Embryonic facial prominence (tissue), 1 donor: ENCODE results near the gene PARD3.
A peak's percentile ranks its signal among the peaks of the same experiment; 100 is the strongest.

Experiments
- DNase-seq: peaks from one replicate; pipeline ENCODE4 v3.0.0-alpha.2; 2016; ENCODE audit errors: extremely low spot score

The PARD3 gene

DNA sequence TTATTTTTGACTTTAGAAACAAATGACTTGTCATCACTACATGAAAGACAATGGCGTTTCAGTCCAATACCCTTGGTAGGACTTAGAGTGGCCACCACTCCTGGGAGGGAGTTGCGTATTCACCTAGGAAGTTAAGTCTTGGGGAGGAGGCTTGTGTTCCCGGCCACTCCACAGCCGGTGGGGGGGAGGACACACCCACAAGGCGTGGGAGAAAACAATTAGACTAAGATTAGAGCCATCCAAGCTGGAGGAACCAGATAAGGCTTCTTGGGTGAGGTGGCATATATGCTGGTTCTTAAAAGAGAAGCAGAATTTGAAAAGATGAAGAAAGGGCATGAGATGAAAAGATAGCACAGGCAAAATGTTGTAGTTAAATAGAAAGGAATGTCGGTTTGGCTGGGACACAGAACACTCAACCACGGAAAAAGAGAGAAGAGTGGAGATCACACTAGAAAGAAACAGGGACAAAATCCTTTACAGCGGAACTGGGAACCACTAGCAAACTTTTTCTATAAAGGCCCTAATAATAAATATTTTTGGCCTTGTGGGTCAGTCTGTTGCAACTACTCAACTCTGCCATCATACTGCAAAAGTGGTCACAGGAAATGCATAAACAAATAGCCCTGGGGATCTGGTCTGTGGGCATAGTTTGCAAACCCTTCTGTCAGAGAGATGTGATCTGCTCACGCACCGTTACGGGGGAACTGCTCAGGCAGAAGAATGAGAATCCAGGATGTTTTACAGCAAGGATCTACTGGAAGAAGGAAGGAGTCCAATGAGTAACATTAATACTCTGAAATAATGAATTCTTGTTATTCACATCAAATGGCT lies 651.8 kb downstream of the PARD3 start:
- no peak for DNase-seq

GRCh38 chr10:34161777-34162370 lies 653.2 kb downstream of the PARD3 start:
- no peak for DNase-seq

GRCh38 chr10:34160595-34160994 lies 654.5 kb downstream of the PARD3 start:
- DNase-seq, result no peak

- no peak for DNase-seq
Measured at GRCh38 chr10:34157501-34157900, 657.6 kb downstream of the PARD3 start.

DNA sequence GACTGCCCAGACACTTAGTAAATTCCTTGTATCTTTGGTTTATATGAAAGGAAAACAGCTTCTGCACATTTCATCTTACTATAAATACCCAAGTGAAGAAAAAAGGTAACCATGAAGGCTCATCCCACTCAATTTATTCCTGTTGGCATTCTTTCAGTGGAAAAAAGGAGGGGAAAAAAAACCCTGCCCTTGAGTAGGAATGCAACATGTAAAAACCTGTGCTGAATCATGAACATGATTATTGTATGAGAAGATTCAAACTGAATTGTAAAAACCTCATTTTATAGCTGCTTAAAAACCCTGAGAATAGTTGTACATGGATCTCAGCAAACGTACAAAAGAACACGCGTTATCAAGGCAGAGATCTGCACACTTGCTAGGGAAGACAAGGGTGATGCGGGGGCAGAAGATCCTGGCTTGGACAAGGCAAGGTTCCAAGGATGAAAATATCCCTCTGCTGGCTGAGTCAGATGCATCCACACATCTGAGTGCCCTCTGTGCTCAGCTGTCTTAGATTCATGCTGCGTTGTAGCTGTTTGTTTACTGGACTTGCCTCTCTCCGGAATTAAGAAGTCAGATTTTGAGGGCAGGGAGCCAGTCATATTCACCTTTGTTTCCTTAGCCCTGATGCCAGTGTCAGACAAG lies 658.2 kb downstream of the PARD3 start:
- DNase-seq, result no peak

DNA sequence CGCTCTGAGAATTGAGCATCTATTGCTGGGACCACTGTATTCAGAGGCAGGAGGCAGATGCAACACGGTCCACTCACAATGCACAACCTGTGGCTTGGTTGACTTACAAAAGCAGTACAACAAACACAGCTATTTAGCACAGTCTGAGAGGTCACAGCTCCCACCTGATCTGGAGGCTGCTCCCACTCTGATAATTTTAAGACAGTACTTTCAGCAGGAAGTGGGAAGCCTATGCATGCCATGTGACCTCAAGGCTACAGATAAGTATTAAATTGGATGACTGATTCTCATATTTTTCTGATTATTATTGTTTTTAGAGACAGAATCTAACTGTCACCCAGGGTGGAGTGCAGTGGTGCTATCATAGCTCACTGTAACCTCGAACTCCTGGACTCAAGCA lies 659.3 kb downstream of the PARD3 start:
- no peak for DNase-seq

DNA sequence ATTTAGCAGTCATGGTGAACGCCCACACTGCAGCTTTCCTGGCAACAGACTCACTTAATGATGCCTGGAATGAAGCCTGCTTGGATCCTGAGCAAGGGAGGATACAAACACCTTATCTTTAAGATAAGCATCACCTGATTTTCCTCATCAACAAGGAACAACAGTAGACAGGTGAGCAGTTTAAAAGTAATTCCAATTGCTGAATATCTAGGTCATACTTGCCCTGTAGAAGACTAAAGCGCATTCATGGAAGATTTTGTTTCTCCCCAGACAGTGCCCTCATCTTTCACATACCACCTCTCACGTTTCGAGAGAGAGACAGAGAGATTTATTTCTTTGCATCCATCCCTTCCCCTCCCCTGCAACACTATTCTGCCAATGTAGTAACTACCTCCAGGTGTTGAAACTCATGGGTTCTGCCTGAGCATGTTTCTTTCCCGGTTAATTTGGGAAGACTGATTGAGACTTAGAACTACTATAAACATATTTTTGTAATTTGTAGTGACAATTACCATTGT lies 660.7 kb downstream of the PARD3 start:
- no peak for DNase-seq

GRCh38 chr10:34153663-34154382 lies 661.3 kb downstream of the PARD3 start:
- no peak for DNase-seq

GRCh38 chr10:34152434-34152833 lies 662.7 kb downstream of the PARD3 start:
- DNase-seq, result no peak

DNA sequence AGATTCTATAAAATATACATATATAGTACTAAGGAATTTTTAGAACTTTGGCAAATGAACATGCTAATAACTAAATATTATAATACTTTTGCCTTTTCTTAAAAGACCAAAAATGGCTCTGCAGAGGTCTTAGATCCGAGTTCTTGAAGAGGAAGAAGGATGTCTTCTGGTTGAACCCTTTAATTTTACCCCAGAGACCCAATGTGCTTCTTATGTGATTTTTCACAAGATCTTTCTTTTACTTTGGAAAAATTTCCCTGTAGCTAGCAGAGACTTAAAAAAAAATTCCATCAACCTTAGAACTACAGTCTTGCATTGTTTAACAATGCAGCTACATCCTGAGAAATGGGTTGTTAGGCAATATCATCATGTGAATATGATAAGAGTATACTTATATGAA lies 663.2 kb downstream of the PARD3 start:
- DNase-seq, result no peak

DNA sequence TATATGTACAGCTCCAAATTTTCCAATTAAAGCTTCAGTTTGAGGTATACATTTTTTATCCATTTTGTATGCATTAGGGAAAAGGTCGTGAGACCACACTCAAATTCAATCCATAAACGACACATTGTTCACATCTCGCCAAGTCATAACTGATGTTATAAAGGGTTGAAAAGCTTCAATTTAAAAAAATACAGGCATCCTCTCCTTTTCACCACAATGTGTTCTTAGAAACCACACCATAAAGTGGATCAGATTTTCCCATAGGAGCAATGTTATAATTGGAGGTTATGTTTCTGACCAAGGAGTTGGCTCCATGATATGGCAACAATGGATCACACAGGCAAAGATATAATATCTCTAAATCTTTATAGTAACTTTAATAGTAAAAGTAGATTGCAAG lies 663.6 kb downstream of the PARD3 start:
- DNase-seq, result peak; percentile 29

DNA sequence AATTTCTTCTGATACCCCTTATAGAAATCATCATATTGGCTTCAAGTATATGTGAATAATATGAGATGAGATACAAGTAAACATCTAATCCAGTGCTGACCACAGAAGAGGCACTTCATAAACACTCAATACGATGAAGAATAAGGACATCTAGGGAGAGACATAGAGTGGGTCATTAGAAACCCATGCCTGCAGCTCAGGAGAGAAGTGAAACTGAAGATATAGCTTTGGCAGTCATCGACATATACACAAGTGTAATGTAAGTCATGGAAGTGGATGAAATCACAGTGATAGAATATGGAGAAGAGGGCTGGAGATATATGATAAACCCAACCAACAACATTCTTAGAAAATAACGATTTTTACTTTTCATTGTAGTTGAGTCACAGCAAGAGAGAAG lies 665.0 kb downstream of the PARD3 start:
- no peak for DNase-seq

- DNase-seq, result no peak
Measured at GRCh38 chr10:34148305-34148657, 666.8 kb downstream of the PARD3 start.

DNA sequence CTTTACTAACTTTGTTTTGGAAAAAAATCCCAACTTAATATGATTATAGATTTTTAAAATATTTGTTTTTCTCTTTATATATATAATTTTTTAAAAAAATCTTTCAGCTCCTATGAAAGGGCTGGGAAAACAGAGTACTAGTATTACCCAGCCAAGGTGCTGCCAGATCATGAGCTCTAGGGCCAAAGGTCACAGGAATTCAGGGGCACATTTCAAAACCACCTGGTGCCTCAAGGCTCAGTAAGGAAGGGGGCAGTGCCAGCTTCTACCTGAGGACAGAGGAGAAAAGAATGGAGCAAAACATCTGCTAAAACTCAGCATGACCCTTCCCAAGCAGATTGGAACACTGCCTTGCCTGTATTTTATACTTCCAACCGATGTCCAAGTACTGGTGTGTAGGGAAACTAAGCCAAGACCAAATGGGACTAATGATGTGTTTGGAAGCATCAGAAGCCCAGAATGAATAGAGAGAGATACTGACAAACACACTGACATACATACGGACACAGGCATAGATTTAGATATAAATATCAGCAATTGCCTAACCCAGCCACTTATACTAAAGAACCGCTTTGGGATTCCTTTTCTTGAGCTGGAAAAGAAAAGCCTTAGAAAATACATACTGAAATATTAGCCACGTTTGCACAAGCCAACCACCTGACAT lies 667.3 kb downstream of the PARD3 start:
- no peak for DNase-seq

DNA sequence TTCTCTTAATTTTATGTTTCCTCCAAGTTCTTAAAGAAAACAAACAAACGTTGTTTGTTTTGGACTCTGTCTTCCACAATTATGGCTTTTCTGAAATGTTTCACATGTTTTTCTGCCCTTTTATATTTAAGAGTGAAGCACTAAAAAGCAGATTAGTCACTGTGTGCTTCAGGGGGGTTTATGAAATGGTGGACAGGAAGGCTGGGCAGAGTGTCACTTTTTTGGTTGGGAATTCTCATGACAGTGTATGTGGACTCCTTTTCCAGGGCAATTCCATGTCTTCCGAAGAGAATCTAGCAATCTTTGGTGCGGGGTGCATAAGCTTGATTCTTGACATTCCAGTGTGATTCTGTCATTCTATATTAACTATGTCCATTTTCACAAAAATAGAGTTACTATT lies 669.4 kb downstream of the PARD3 start:
- DNase-seq, result no peak

DNA sequence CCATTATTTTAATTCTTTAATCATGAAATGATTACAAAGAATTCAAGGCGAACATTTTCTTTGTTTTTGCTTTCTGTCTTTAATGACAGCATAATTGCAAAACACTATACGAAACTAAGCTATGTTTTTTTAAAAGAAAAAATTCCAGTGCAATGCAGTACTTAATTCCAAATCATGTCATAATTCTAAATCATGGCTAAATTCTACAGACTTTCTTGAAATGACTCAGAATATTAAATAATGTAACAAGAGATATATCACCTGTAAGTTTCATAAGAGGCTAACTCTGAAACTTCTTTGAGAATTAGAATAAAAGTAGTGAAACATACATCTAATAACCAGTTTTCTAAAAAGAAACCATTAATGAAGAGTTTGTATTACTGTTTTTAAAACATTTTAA lies 671.6 kb downstream of the PARD3 start:
- no peak for DNase-seq

GRCh38 chr10:34141032-34141680 lies 673.9 kb downstream of the PARD3 start:
- no peak for DNase-seq

DNA sequence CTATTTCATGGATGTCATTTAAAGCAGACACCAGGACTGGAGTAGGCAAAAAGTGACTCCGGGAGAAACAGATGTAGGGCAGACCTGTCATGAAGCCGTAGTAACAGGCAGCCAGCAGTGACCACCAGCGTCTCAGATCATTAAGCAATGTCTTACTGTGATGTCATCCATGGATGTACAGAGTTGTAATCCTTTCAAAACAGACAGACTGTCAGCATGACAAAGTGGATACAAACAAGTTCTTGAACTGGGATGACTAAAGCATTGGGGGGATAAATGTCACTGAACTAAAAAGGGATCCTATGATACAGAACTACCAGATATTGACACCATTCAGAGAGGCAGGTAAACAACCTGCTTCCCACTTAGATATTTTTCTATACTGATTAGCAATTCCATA lies 675.5 kb downstream of the PARD3 start:
- no peak for DNase-seq

DNA sequence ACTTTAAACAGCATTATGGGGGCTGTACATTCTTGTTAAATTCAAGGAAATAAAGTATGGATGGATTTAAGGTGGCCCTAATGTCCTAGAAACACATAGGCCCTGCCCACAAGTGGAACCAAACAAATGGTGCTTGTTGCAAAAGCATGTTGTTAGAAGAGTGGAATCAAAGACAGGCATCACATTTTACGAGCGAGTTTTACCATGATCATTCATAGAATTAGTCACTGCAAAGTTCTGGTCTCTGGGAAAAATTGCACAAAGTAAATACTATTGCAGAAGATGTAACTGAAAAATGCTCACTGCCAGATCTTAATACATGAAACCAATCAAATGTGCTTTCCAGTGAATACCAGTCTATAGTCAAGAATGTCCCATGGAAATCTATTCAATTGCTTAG lies 677.1 kb downstream of the PARD3 start:
- DNase-seq, result no peak

DNA sequence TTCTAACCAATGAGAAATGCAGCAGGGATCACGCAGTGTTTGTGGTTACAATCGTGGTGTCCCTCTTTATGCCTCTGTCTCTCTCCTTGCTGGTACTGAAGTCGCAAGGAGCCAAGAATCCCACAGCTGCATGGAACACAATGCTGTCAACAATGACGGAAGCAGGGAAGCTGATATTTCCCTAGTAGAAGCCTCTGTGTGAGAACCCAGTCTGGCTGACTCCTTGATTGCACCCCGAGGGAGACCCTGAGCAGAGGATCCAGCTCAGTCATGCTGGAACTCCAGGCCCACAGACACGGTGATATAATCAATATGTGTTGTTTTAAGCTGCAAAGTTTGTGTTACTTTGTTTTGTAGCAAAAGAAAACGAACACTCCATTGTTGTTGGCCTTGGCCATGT lies 677.9 kb downstream of the PARD3 start:
- no peak for DNase-seq

- DNase-seq, result no peak
Measured at GRCh38 chr10:34135515-34135914, 679.6 kb downstream of the PARD3 start.
